ENCODE data around the gene CST3.
"Not testable (repeated sequence)": the region's sequence is repeated elsewhere in the genome, so short reads cannot be mapped to it uniquely, and the experiment has no call there.

Gene CST3

DNA sequence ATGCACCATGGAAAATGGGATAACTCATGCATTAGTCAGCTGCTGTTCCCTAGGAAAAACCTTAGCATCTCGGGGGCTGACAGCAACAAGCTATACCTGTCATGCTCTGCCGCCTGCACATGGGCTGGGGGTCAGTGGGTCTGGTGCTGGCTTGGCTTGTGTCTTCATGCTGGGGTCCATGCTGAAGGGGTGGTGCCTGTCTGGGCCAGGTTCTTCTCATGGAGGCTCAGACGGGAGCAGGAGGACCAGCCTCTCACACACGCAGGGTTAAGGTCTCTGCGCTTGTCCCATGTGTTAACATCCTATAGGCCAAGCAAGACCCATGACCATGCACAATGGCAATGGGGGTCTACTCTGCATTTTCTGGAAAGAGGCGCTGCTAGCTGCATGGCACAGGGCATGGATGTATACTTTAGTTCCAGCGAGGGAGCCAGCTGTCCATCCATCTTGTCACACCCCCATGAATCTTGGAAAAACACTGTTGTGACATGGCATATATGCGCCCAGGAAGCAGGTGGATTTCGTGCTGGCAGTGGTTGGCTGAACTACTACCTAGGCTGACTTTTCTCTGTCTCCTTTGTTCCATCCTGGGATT is 24.6 kb upstream of the CST3 start:
- no peak for DNase-seq (ENCODE audit: low spot score)

DNA sequence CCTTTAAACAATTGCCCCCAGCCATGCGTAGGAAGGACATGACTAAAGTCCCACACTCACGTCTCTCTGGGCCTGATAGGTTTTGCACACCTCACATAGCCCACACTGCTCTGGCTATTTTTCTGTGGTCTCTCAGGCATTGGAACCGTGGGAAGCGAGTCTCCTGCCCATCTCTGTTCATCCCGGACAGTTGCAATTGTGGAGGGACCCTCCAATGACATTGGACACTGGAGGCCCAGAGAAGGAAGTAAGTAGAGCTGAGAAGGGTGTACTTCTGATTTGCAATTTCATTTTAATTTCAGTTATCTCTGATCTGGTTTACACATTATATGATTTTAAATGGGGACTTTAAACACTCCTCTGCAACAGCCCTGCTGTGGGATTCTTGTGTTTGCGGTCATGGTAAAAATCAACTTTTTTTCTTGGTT is 23.3 kb upstream of the CST3 start:
- DNase-seq (ENCODE audit: low spot score), result no peak

DNA sequence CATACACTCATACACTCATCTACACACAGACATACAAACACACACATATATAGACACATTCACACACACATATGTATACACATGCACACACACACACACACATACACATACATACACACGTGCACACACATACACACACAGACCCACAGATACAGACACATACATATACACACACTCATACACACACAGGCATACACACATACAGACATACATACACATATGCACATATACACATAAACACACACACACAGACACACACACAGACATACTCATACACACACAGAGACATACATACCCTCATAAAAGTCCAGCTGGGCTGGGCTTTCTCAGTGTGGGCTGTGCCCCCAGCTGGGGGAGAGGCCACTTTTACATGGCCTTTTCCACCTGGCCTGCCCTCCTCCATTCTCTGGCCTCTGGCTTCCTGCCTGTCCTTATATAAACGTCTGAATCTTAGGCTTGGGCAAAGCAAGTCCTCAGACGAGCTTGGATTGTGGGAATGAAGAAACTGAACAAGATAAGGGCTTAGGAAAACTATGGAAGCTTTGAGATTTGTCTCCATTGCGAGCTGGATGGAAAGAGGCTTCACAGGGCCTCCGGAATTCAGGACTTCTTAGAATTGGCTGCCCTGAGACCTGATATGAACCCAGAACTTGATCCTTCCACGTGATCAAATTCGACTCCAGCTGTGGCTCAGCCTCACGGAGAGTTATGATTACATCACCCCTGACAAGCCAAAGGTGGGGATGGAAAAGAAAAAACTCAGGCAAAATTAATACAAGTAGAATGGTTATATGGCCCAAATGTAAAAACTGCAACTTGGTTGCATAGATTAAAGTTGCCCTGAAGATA is 22.5 kb upstream of the CST3 start:
- DNase-seq (ENCODE audit: low spot score), result no peak

DNA sequence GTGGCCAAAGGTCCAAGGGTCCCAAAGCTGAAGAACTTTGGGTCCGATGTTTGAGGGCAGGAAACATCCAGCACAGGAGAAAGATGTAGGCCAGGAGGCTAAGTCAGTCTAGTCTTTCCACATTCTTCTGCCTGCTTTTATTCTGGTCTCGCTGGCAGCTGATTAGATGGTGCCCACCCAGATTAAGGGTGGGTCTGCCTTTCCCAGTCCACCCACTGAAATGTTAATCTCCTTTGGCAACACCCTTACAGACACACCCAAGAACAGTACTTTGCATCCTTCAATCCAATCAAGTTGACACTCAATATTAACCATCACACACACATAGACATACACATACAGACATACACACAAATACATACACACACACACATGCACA is 21.8 kb upstream of the CST3 start:
- DNase-seq (ENCODE audit: low spot score), result not testable (repeated sequence)

DNA sequence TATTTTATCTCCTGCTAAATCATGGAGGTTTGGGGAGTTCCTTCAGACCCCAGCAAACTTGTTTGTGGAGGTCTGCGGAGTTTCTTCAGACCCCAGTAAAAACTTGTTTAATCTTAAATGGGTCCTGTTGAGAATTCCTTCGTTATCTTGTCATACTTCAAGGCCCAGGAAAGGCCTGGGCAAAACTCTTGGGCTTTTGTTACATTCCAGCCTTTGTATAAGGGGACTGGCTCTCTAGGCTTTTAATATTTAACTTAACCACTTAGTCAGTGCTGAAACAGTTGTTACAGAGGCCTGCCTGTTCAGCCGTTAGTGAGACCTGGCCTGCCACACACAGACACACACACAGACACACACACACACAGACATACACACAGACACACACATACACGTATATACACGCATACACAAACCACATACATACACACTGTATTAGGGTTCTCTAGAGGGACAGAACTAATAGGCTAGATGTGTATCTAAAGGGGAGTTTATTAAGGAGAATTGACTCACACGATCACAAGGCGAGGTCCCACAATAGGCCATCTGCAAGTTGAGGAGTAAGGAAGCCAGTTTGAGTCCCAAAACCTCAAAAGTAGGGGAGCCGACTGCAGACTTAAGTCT is 21.3 kb upstream of the CST3 start:
- DNase-seq (ENCODE audit: low spot score), result no peak

DNA sequence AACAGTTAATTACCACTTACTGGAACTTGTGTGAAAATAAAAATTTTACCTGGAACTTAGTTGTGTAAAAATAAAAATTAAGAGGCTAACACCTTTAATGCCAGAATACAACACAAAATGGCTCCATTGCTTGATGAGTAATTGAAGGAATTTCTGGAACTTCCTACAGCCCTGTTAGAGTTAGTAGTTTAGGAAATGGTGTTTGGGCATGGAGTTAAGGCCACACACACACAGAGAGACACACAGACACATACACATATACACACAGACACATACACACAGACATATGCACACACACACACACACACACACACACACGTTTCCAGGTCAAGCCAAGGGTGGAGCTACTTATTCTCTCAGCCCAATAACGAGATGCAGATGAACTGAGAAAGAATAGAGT is 20.6 kb upstream of the CST3 start:
- no peak for DNase-seq (ENCODE audit: low spot score)

DNA sequence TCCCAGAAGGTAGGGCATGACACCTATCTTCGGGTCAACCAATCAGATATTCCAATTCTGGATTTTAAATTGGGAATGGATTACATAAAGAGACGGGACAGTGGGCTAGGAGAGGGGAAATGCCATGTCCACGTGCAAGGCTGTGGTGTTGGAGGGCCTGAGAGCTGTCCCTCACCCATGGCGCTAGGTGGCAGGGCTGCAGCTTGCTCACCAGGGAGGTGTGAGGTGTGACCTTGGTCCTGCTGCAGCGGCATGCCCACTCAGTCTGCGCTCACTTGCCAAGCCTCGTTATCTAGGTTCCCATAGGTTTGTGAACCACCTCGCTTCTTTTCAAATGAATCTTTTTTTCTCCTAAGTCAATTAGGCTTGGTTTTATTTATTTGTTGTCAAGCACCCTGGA is 19.4 kb upstream of the CST3 start:
- DNase-seq (ENCODE audit: low spot score), result no peak

DNA sequence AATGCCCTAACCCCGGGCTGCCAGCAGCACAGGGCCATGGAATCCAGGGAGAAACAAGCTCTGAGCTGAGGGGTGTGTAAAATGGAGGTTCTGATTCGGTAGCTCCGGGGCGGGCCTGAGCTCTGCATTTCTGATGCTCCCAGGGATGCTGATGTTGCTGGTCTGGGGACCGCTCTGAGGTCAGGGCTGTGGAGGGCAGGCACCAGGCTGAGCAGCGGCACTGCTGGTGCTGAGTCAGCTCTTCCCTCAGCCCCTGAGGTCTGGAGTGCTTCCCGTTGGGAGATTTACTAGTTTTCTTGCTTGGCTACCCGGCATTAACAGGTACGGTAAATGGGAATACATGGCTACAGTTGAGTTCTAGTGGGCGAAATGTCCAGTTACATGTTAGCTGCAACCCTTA is 18.6 kb upstream of the CST3 start:
- no peak for DNase-seq (ENCODE audit: low spot score)

DNA sequence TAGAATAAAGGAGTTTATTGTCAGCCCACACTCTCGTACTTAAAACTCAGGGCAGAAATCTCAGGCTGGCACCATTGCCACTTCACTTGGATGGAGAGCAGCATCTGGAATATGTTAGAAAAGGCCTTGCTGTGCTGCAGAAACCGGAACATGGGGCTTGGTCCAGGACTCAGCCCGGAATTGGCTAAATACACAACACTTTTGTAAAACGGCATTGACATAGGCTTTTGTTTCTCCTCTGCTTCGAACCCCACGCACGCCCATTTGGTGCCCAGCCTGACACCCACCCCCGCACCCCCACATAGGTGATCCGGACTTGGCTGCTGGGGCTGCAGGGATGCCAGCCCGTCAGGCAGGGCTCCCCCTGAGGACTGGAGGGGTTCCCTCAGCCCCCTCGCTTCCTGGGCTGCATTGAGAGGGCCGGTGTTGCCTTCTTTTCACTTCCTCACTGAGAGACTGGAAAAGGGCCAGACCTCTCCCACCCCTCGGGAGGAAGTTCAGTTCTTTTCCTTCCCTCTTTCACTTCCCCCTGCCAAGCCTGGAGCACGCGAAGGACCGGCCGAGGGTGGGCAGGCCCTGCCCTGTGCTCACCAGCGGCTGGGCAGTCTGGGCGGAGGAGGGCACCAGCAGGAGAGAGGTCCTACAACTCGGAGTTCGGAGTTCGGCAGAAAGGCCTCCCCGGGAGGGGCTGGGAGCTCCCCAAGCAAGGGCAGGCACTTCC is 17.9 kb upstream of the CST3 start:
- no peak for DNase-seq (ENCODE audit: low spot score)

DNA sequence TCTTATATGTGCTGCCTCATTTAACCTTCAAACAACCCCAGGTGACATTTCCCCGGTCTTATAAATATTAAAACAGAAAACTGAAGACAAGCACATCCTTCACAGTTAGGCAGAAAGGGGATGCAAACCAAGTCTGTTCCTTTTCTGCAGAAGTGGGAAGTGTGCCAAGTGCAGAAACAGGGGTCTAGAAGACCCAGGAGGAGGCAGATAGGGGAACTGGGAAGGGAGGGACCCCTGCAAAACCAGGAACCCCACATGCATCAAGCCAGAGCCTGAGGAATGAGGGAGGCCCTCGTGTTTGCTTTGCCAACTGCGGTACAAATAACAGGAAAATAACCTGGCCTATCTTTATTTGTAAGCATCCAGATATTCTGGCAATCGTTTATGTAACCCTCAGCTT is 17.0 kb upstream of the CST3 start:
- no peak for DNase-seq (ENCODE audit: low spot score)

DNA sequence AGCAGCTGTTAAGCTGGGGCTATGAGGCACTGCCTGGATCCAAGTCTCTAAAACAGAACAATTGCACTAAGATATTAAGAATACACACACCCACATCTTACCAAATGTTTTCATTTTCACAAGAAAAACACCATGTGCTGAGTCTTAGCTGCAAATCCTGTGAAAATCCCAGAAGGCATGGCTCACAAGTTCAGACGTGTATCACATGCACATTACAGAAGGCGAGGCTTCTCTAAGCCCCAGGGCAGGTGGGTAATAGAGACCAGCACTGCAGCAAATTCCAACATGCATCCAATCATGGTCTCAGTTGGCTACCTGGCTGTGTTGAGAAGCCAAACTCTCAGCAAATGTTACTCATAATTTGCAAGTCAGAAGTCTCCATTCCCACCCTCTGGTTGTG is 16.2 kb upstream of the CST3 start:
- no peak for DNase-seq (ENCODE audit: low spot score)

DNA sequence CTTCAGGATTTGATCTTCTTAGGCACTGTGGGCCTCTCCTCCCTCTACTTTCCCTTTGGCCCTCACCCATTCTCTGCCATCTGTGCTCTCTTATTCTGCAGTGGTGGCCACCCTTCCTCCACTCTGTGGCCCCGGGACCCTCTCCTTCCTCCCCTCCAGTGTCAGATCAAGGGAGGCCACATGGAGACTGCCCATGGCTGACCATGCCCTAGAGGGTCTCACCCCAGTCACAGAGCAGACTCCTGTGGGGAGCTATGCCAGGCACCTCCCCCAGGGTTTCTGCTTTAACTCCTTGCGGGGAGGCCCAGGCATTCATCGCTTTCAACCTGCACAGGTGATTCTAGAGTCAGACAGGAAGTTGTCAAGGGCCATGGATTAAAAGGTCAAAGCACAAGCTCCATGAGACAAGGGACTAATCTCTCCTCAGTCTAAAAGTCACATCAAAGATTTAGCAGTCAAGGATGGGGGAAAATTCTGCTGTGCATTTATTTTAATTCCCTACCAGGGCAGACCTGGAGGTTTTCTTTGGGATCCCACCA is 15.7 kb upstream of the CST3 start:
- no peak for DNase-seq (ENCODE audit: low spot score)

DNA sequence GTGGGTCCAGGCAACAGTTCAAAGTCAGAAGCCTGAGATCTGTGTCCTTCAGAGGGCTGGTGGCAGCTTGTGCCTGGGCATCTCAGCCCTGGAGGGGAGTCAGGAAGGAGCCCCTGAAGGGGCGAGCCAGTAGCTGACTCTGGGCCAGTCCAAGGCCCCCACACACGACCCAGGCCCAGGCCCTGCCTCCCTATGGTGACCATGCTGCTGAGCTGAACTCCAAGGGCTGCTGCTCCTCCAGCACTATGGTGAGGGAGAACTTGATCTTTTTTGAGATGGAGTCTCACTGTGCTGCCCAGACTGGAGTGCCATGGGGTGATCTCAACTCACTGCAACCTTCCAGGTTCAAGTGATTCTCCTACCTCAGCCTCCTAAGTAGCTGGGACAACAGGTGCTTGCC is 15.2 kb upstream of the CST3 start:
- no peak for DNase-seq (ENCODE audit: low spot score)

DNA sequence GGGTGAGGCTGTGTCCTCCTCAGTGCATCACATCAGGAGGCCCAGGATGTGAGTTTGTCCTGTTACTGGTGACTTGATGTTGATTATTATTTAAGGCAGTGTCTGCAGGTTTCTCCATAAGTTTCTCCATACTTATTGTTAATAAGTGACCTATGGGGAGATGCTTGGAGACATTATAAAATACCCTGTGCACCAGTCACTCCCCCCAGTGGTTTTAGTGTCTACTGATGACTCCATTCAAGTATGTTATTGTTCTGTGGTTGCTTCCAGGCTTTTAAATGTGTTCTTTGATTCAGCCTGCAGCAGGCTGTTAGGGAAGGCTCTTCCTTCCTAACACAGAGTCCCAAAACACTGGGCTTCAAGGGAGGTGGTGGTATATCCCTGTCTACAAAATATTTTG is 14.6 kb upstream of the CST3 start:
- DNase-seq (ENCODE audit: low spot score), result no peak

DNA sequence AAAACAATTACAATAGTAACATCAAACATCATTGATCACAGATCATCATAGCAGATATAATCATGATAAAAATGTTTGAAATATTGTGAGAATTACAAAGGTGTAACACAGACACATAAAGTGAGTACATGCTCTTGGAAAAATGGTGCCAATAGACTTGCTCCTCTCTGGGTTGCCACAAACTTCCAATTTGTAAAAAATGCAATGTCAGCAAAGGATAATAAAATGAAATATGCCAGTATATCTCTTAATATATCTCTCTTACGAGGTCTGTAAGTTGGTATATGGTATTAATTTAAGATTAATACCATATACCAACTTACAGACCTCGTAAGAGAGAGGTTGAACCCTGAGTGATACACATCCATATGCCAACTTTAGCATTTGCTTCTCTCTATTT is 13.4 kb upstream of the CST3 start:
- no peak for DNase-seq (ENCODE audit: low spot score)

DNA sequence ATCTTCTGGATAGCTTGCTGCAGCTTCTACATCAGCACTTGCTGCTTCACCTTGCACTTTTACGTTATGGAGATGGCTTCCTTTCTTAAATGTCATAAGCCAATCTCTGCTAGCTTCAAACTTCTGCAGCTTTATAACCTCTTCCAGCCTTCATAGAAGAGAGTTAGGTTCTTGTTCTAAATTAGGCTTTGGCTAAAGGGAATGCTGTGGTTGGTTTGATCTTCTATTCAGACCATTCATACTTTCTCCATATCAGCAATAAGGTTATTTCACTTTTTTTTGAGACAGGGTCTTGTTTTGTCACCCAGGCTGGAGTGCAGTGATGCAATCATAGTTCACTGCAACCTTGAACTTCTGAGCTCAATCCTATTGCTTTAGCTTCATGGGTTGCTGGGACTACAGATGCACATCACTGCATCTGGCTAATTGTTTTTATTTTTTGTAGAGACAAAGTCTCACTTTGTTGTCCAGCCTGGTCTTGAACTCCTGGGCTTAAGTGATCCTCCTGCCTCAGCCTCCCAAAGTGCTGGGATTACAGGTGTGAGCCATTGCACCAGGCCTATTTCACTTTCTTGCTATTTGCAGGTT is 12.2 kb upstream of the CST3 start:
- DNase-seq (ENCODE audit: low spot score), result no peak

DNA sequence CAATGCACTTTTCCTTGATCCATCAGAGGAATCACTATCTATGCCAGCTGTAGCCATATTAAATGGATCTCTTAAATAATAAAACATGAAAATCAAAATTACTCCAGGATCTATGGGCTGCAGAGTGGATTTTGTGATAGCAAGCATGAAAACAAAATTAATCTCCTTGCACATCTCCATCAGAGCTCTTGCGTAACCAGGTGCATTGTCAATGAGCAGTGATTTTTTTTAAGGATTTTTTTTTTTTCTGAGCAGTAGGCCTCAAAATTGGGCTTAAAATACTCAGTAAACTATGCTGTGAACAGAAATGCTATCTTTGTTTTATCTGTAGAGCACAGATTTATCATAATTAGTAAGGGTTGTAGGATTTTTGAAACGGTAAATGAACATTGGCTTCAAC is 11.5 kb upstream of the CST3 start:
- no peak for DNase-seq (ENCODE audit: low spot score)

DNA sequence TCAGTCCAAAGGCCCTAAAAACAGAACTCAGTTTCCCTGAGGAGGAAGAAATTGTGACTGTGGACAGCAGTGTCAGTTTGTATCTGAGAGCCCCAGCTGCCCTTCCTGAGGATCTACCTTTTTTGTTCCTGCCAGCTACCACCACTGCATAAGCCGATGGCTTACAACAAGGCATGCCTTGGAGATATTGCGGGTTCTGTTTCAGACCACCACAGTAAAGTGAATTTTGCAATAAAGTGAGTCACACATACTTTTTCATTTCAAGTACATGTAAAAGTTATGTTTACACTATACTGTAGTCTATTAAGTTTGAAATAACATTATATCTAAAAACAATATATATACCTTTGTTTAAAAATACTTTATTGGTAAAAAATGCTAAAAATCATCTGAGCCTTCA is 9.6 kb upstream of the CST3 start:
- DNase-seq (ENCODE audit: low spot score), result no peak

DNA sequence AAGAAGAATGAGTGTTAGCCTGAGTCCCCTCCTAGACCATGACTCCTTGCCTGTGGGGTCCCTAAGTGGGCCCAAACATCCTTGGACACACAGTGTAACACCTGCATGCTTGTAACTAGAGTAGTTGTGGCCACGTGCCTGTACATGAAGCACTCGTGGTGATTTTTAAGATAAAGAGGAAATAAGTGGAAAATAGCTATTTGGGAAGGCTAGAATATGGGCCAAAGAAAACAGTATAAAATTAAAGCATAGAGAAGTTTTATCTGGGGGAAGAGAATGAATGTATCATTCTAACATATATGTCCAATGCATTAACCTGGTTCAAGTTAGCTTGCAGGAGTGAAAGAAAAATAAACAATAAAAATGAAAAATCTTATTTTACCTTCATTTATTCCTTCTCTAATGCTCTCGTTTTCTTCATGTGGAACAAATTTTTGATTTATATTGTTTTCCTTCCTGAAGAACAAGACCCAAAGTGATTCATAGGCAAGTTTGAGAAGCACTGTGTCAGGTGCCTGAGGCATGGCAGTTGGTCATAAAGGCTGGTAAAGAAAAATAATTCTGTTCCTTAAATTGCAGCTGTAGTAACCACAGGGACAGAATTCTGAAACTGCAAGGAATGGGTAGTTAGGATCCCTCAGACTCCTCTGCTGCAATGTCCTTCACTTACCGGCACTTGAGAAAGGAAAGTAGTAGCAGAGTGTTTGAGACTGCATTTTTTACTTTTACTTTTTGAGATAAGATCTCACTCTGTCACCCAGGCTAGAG is 8.5 kb upstream of the CST3 start:
- no peak for DNase-seq (ENCODE audit: low spot score)

DNA sequence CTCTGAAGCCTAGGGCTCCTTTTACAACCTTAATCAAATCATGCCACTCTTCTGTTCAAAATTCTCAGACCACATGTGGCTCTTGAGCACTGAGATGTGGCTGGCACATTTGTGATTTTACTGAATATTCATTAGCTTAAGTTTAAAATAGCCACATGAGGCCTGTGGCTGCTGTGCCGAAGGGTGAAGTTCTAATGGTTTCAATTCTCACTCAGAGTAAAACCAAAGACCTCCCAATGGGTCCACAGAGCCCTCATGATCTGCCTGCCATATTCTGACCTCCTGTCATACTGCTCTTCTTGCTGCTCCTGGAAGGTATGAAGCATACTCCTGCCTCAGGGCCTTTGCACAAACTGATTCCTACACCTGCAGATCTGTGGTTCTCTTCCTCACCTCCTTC is 7.8 kb upstream of the CST3 start:
- no peak for DNase-seq (ENCODE audit: low spot score)

DNA sequence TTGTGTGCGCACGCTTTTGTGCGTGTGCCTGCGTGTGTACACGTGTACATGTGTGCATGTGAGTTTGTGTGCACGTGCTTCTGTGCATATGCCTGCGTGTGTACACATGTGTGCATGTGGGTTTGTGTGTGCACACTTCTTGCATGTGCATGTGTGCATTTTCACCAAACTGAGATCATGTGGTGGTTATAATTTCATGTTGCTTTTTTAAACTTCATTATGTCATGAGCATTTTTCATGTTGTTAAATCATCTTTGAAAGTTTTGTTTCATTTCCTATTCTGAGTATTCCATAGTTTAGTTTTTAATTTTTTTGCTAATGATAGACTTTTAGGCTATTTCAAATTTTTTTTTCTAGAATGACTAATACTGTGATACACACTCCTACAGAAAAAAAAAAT is 6.4 kb upstream of the CST3 start:
- DNase-seq (ENCODE audit: low spot score), result no peak

All from CD4-positive, alpha-beta T cell treated with Interleukin-6 at 100 ng/mL for 8 hours (primary cell).